GM18520 (cell line): ENCODE measurements around the gene PAPPA.

Experiments
- ATAC-seq: cut with Tn5 transposase; IDR thresholded peaks from one replicate; pipeline ENCODE4 v1.9.1; 2021; ENCODE audit not compliant: unreplicated experiment

The PAPPA gene

GRCh38 chr9:116450378-116451139 lies 297.0 kb downstream of the PAPPA start:
- ATAC-seq, result peak; percentile 76

DNA sequence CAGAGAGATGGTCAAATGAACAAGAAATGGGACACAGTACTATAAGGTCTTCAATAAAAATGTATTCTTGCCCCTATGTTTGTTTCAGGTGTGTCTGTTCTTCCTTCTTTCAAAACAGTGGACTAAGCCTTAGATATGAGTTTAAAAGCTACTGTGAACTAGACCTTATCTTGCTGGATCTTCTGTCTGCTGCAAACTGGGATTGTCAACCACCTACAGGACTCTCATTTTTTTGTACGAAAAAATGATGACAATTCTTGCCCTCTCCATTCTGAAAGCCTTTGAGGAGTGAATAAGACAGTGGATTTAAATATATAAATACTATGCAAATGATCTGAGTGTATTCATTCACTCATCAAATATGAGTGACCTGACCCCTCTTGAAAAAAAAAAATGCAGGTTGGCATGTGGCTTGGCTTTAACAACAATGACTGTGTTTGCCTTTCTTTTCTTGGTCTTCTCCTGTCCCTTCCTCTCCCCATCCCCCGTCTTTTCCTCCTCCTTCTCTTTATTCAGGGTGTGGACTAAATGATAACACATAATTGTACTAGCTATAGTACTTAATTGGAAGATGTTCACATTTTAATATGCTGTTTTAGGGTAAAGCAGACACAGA lies 298.0 kb downstream of the PAPPA start:
- ATAC-seq, result no peak
